ENCODE data around the gene SP140. TPM values are rescaled to one million over a fixed set of nuclear protein-coding genes. Genes with fewer than 3 reads are reported as not detected.

SP140 gene
- total and polyA plus RNA-seq, 2 of the 8 experiments (the other 6 are each of a cell fraction or from before 2014, with no cell fraction given): 0.23 to 1.3 TPM

DNA sequence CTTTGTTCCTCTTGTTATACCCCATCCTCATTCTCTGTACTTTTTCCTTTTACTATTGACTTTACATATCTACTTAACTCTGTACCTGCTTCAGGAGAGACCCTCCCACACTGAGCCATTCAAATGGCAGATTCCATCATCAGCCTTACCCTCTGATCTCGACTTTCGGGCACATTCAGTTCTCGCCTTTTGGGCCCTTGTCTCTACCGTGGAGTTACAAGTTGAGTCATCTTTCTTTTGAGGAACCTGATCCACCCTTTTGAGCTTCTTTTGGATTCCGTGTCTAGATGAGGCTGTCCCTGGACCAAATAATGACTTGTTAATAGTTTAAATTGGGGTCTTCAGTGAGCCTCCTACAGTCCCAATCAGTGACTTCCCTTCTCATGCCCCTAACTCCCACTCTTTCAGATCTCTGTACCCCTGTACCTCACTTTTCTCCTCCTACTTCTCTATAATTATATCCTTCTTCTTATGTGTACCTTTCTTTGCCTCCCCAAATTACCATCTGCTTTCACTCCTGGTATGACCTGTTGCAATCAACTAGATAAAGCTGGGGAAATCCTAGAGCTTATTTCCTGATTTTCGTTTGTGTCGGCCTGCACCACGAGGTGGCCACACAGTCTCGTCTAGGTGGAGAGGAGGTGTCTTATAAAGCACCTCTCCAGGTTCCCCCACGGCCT, 23.0 kb upstream of the SP140 start:
- no peak overlapping the region for H3K56ac ChIP-seq (replicated peaks; ENCODE audit: insufficient read length, low read depth, low read length)
- H3K14ac ChIP-seq (ENCODE audit: insufficient read length): no peak overlapping the region
- H2AK5ac ChIP-seq (ENCODE audit: low read depth, low read length): no peak overlapping the region
- no peak overlapping the region for H3K18ac ChIP-seq (ENCODE audit: extremely low read depth, low read length)
- no peak overlapping the region for H4K8ac ChIP-seq (ENCODE audit: extremely low read depth, insufficient read depth, low read length)
- H3K79me2 ChIP-seq (ENCODE audit: control insufficient read depth in 1 of 2, insufficient read depth in 2 of 2, low read length in 2 of 2): no peaks in the 10 kb centered on the region
- DNase-seq (ENCODE audit: low read depth in 1 of 2, low spot score in 2 of 2) (no peak), FAIRE-seq (no peak)
- no peak overlapping the region for H3K9ac ChIP-seq (replicated peaks in 1 of 4; ENCODE audit: extremely low read depth in 1 of 4, low read depth in 3 of 4, low read length in 3 of 4)
- no peaks in the 10 kb centered on the region for H4K20me1 ChIP-seq (replicated peaks in 1 of 2; ENCODE audit: control insufficient read depth in 1 of 2, insufficient read depth in 2 of 2, low read length in 2 of 2)
- 91% methylated on average over 10 of the region's 10 CpGs; no CpG with 5 or more reads in 1 of the 2 experiments for WGBS, 2 experiments (ENCODE audit: extremely low coverage in 1 of 2, insufficient coverage in 1 of 2, insufficient read length in 1 of 2, insufficient replicate concordance in 2 of 2, low coverage in 1 of 2, low lambda C conversion rate in 2 of 2, missing lambda C conversion rate in 1 of 2)
- H2BK5ac ChIP-seq (ENCODE audit: low read depth, low read length): no peak overlapping the region
- no peak overlapping the region for H2BK120ac ChIP-seq (replicated peaks; ENCODE audit: low read depth, low read length)
- H2BK12ac ChIP-seq (ENCODE audit: low read depth, low read length): no peak overlapping the region
- no peak overlapping the region for H3K4me3 ChIP-seq (ENCODE audit: extremely low read depth in 1 of 4, insufficient read depth in 2 of 4, low read depth in 3 of 4, low read length in 4 of 4)
- no peak overlapping the region for H4K91ac ChIP-seq (replicated peaks; ENCODE audit: insufficient read length, low read length)
- no peaks in the 10 kb centered on the region for H3K9me3 ChIP-seq (ENCODE audit: insufficient read depth in 2 of 2, low read depth in 1 of 2, low read length in 1 of 2)
- no peaks in the 10 kb centered on the region for H3K23me2 ChIP-seq (ENCODE audit: low read depth, low read length)
- H3K4me2 ChIP-seq (ENCODE audit: insufficient read depth in 1 of 2, low read depth in 2 of 2, low read length in 2 of 2): no peak overlapping the region
- H3K4ac ChIP-seq (replicated peaks; ENCODE audit: insufficient read length, low read depth, low read length): no peak overlapping the region
- no peak overlapping the region for H2AFZ ChIP-seq (ENCODE audit: low read length)
- TF ChIP-seq ZNF274 (IDR thresholded peaks at IDR 0.05; ENCODE audit: borderline replicate concordance, extremely low read depth, low read length): no peak
- H3K23ac ChIP-seq (ENCODE audit: insufficient read length): no peak overlapping the region
- H3K27ac ChIP-seq (ENCODE audit: low read depth, low read length): no peak overlapping the region
- POLR2A ChIA-PET (ENCODE audit: partially characterized antibody): no interaction called here
- H4K5ac ChIP-seq (ENCODE audit: insufficient read length, low read depth, low read length): no peak overlapping the region
- no peaks in the 10 kb centered on the region for H3K79me1 ChIP-seq (ENCODE audit: low read depth, low read length)
- no peaks in the 10 kb centered on the region for H3K27me3 ChIP-seq (replicated peaks in 1 of 4; ENCODE audit: control insufficient read depth in 3 of 4, extremely low read depth in 1 of 4, insufficient read depth in 3 of 4, low read length in 3 of 4)
- no peaks in the 10 kb centered on the region for H3K4me1 ChIP-seq (replicated peaks in 1 of 4; ENCODE audit: control insufficient read depth in 3 of 4, insufficient read depth in 4 of 4, low read length in 3 of 4)
- no peak overlapping the region for H2BK20ac ChIP-seq (ENCODE audit: low read length)
- CTCF ChIA-PET (ENCODE audit: partially characterized antibody): interaction anchor here (0.6 to 0.7 kb wide), 3 partner anchors 118 to 473 kb away, joined by 3 to 5 read pairs (median 5); no protein-coding TSS in a partner anchor
- H2BK15ac ChIP-seq (ENCODE audit: low read length): no peak overlapping the region
- H3K36me3 ChIP-seq (ENCODE audit: control insufficient read depth in 2 of 4, insufficient read depth in 4 of 4, low read length in 3 of 4): no peaks in the 10 kb centered on the region
